ENCODE data around the gene RBL2.
"Not testable (repeated sequence)": the region's sequence is repeated elsewhere in the genome, so short reads cannot be mapped to it uniquely, and the experiment has no call there.

DNA sequence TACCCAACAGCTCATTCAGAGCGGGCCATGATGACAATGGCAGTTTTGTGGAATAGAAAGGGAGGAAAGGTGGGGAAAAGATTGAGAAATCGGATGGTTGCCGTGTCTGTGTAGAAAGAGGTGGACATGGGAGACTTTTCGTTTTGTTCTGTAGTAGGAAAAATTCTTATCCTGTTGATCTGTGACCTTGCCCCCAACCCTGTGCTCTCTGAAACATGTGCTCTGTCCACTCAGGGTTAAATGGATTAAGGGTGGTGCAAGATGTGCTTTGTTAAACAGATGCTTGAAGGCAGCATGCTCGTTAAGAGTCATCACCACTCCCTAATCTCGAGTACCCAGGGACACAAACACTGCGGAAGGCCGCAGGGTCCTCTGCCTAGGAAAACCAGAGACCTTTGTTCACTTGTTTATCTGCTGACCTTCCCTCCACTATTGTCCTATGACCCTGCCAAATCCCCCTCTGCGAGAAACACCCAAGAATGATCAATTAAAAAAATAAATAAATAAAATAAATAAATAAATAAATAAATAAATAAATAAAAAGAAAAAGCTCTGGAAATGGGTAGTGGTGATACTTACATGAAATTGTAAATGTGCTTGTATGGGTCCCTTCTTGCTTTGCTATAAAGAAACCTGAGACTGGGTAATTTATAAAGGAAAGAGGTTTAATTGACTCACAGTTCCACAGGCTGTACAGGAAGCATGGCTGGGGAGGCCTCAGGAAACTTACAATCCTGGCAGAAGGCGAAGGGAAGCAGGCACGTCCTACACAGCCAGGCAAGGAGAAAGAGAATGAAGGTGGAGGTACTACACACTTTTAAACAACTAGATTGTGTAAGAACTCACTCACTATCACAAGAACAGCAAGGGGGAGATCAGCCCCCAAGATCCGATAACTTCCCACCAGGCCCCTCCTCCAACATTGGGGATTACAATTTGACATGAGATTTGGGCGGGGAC is 105.8 kb downstream of the RBL2 start:
- TF ChIP-seq, protein P1, sequence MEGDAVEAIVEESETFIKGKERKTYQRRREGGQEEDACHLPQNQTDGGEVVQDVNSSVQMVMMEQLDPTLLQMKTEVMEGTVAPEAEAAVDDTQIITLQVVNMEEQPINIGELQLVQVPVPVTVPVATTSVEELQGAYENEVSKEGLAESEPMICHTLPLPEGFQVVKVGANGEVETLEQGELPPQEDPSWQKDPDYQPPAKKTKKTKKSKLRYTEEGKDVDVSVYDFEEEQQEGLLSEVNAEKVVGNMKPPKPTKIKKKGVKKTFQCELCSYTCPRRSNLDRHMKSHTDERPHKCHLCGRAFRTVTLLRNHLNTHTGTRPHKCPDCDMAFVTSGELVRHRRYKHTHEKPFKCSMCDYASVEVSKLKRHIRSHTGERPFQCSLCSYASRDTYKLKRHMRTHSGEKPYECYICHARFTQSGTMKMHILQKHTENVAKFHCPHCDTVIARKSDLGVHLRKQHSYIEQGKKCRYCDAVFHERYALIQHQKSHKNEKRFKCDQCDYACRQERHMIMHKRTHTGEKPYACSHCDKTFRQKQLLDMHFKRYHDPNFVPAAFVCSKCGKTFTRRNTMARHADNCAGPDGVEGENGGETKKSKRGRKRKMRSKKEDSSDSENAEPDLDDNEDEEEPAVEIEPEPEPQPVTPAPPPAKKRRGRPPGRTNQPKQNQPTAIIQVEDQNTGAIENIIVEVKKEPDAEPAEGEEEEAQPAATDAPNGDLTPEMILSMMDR (IDR thresholded peaks at IDR 0.05; ENCODE audit: poor library complexity, severe bottlenecking) = not testable (repeated sequence)
- TF ChIP-seq EZH2 (IDR thresholded peaks at IDR 0.05; ENCODE audit: borderline replicate concordance, insufficient read depth, low read length, poor library complexity, severe bottlenecking) = not testable (repeated sequence)

Measured in neural cell (in vitro differentiated cells).